B cell (primary cell): Measurements from ENCODE around the gene NUP214. TPM values are rescaled to one million over a fixed set of nuclear protein-coding genes. Genes with fewer than 3 reads are reported as not detected.

Experiments used
- ATAC-seq: fragments of 200-7000 bp; cut with Tn5 transposase; one replicate; pipeline ENCODE4 v1.10.0; 2021; ENCODE audit warnings: low read depth, mild to moderate bottlenecking, moderate number of reproducible peaks, moderate library complexity
- CTCF ChIA-PET: fragments of 350-600 bp; sonication (Branson Sonifier 250); formaldehyde crosslinking; loops from one replicate; lab custom pipeline; 2021; ENCODE audit warnings: antibody characterized with exemption, inconsistent platforms; lab: Charles Lee
- POLR2A ChIA-PET: fragments of 350-600 bp; sonication (Branson Sonifier 250); formaldehyde crosslinking; loops from one replicate; lab custom pipeline; 2021; ENCODE audit warnings: antibody characterized with exemption; lab: Charles Lee
- DNase-seq: peaks from one replicate; pipeline ENCODE4 v3.0.0; 2013
- H2AFZ ChIP-seq: 2 replicates; pipeline ENCODE4 v1.6.1; 2012; ENCODE audit warnings: mild to moderate bottlenecking, low read depth, low read length; ENCODE audit not compliant: insufficient read depth, poor library complexity, severe bottlenecking
- H3K27ac ChIP-seq, 2 donors: 1 replicate in 1 of 2; 2 replicates in 1 of 2; pipeline ENCODE4 v1.5.1; 2012 to 2013; ENCODE audit warnings: low read length in 2 of 2, mild to moderate bottlenecking in 2 of 2, moderate library complexity in 1 of 2
- H3K27me3 ChIP-seq, 4 experiments: fragments of 200-600 bp in 1 of 4; sonication (generic) in 1 of 4; replicated peaks in 1 of 4; 1 replicate in 2 of 4; 2 replicates in 2 of 4; pipeline versions ENCODE4 v1.6.1 to v1.7.0; 2013 to 2016; ENCODE audit warnings: low read length in 3 of 4, mild to moderate bottlenecking in 2 of 4, mixed read lengths in 1 of 4, moderate library complexity in 1 of 4; ENCODE audit not compliant: insufficient read depth in 4 of 4, control insufficient read depth in 3 of 4; ENCODE audit errors: control extremely low read depth in 1 of 4
- H3K36me3 ChIP-seq, 2 experiments: replicated peaks in 1 of 2; 1 replicate in 1 of 2; 2 replicates in 1 of 2; pipeline versions ENCODE4 v1.6.1 to v1.7.1; 2013; ENCODE audit warnings: low read length in 1 of 2; ENCODE audit not compliant: insufficient read depth in 2 of 2, control insufficient read depth in 1 of 2; ENCODE audit errors: control extremely low read depth in 1 of 2, extremely low read depth in 1 of 2
- H3K4me1 ChIP-seq, 2 donors: fragments of 200-600 bp in 1 of 2; sonication (generic) in 1 of 2; 1 replicate in 1 of 2; 2 replicates in 1 of 2; pipeline versions ENCODE4 v1.5.1 to v1.6.1; 2013 to 2017; ENCODE audit warnings: low read length in 2 of 2; ENCODE audit not compliant: control insufficient read depth in 2 of 2, insufficient read depth in 2 of 2
- H3K4me2 ChIP-seq: replicated peaks from 2 replicates; pipeline ENCODE3; 2012; ENCODE audit warnings: mild to moderate bottlenecking, low read depth, low read length; ENCODE audit not compliant: poor library complexity, severe bottlenecking
- H3K4me3 ChIP-seq, 5 experiments: fragments of 200-600 bp in 1 of 5; sonication (generic) in 1 of 5; 1 replicate in 3 of 5; 2 replicates in 2 of 5; pipeline versions ENCODE4 v1.5.1 to v1.7.0; 2011 to 2016; ENCODE audit warnings: low read length in 4 of 5, mild to moderate bottlenecking in 4 of 5, low read depth in 2 of 5, control low read depth in 1 of 5, moderate library complexity in 1 of 5; ENCODE audit not compliant: insufficient read depth in 1 of 5; ENCODE audit errors: control extremely low read depth in 1 of 5, extremely low read depth in 1 of 5
- H3K79me2 ChIP-seq: fragments of 200-600 bp; sonication (generic); one replicate; pipeline ENCODE4 v1.6.0; 2016; ENCODE audit warnings: low read length; ENCODE audit not compliant: control insufficient read depth, insufficient read depth
- H3K9ac ChIP-seq: fragments of 200-600 bp; sonication (generic); 2 replicates; pipeline ENCODE4 v1.6.1; 2017; ENCODE audit warnings: mild to moderate bottlenecking, low read length, moderate library complexity
- H3K9me3 ChIP-seq, 3 donors: one replicate each; pipeline versions ENCODE4 v1.6.1 to v1.7.1; 2013; ENCODE audit warnings: low read length in 2 of 3; ENCODE audit not compliant: control insufficient read depth in 2 of 3, insufficient read depth in 1 of 3; ENCODE audit errors: control extremely low read depth in 1 of 3
- H4K20me1 ChIP-seq: 2 replicates; pipeline ENCODE4 v1.6.0; 2012; ENCODE audit warnings: mild to moderate bottlenecking, low read length; ENCODE audit not compliant: insufficient read depth, control insufficient read depth, poor library complexity, severe bottlenecking
- H3K27ac Mint-ChIP-seq: one replicate; pipeline ENCODE4 v1.8.0; 2021; ENCODE audit warnings: mixed read lengths
- H3K27me3 Mint-ChIP-seq: one replicate; pipeline ENCODE4 v1.8.0; 2021; ENCODE audit warnings: mixed read lengths
- H3K4me1 Mint-ChIP-seq: one replicate; pipeline ENCODE4 v1.8.0; 2021; ENCODE audit warnings: mixed read lengths
- H3K4me3 Mint-ChIP-seq: one replicate; pipeline ENCODE4 v1.8.0; 2021; ENCODE audit warnings: mixed read lengths
- H3K9me3 Mint-ChIP-seq: one replicate; pipeline ENCODE4 v1.8.0; 2022; ENCODE audit warnings: mixed read lengths; ENCODE audit not compliant: insufficient read depth
- CTCF ChIP-seq: fragments of 200-600 bp; IDR thresholded peaks from one replicate; pipeline ENCODE4 v1.8.0; 2022; ENCODE audit warnings: antibody characterized with exemption, mild to moderate bottlenecking
- EZH2 ChIP-seq: IDR thresholded peaks from 2 replicates; pipeline ENCODE4 v1.6.1; 2012; ENCODE audit warnings: borderline replicate concordance, low read depth, mild to moderate bottlenecking, moderate library complexity, low read length; ENCODE audit not compliant: insufficient read depth, poor library complexity, severe bottlenecking
- WGBS: methylation state at CpG from one replicate; pipeline ENCODE4 v1.1.5; 2013; ENCODE audit warnings: missing lambda C conversion rate; ENCODE audit not compliant: insufficient coverage; 5-methylcytosine and 5-hydroxymethylcytosine counted together
- intact Hi-C: fragments of 100-400 bp; cut with micrococcal nuclease; formaldehyde crosslinking; loops from one replicate; pipeline ENCODE4 v1.10.0; 2022
- polyA plus RNA-seq: library from polyadenylated mRNA; depleted of rRNA; stranded (reverse); fragments of >200 nt; gene quantifications from 2 replicates; pipeline ENCODE4 v1.2.3, GENCODE V29; 2012
- total RNA-seq, 2 donors: library from RNA; stranded (reverse); fragments of 120-200 nt in 1 of 2; gene quantifications; 1 replicate in 1 of 2; 2 replicates in 1 of 2; pipeline versions ENCODE4 v1.2.3 to v1.2.4, GENCODE V29; 2013 to 2022

NUP214 gene
- total and polyA plus RNA-seq, 2 donors (not counting 1 experiment from before 2014, with no cell fraction given), result 19.0 to 94.6 TPM

- intact Hi-C loops, result no loop called here
- H3K4me1 Mint-ChIP-seq, result no peaks in the 10 kb centered on the region
- Histone ChIP-seq H3K36me3 (no peaks in the 10 kb centered on the region), H3K9ac (no peak overlapping the region), H2AFZ (no peak overlapping the region), H3K9me3 (no peaks in the 10 kb centered on the region), H3K4me3 (no peak overlapping the region), H4K20me1 (no peaks in the 10 kb centered on the region), H3K79me2 (no peaks in the 10 kb centered on the region), H3K27ac (no peak overlapping the region), H3K4me1 (no peaks in the 10 kb centered on the region), H3K4me2 (no peak overlapping the region), H3K27me3 (no peaks in the 10 kb centered on the region)
- CTCF ChIA-PET, result interaction anchor here (0.6 kb wide), 1 partner anchor 90 kb away, joined by 3 read pairs; no protein-coding TSS in a partner anchor
- no peak for TF ChIP-seq EZH2
- no peak for TF ChIP-seq CTCF
- DNase-seq (no peak), ATAC-seq (no peak)
- no peak overlapping the region for H3K4me3 Mint-ChIP-seq
- peaks cover 3% of the 10 kb centered on the region for H3K27me3 Mint-ChIP-seq
- WGBS, result 90% methylated on average over 22 of the region's 23 CpGs
- no peak overlapping the region for H3K27ac Mint-ChIP-seq
- no peaks in the 10 kb centered on the region for H3K9me3 Mint-ChIP-seq
- POLR2A ChIA-PET, result no interaction called here
Observed at GRCh38 chr9:131085370-131086122, 39.8 kb upstream of the NUP214 start.

GRCh38 chr9:131087354-131087893, 38.0 kb upstream of the NUP214 start:
- TF ChIP-seq EZH2, result no peak
- no peak for TF ChIP-seq CTCF
- Histone ChIP-seq H4K20me1 (no peaks in the 10 kb centered on the region), H2AFZ (no peak overlapping the region), H3K4me2 (no peak overlapping the region), H3K9me3 (no peaks in the 10 kb centered on the region), H3K27ac (no peak overlapping the region), H3K36me3 (no peaks in the 10 kb centered on the region), H3K4me1 (no peaks in the 10 kb centered on the region), H3K4me3 (no peak overlapping the region), H3K27me3 (no peaks in the 10 kb centered on the region), H3K79me2 (no peaks in the 10 kb centered on the region), H3K9ac (no peak overlapping the region)
- Mint-ChIP-seq H3K27ac (no peak overlapping the region), H3K4me1 (no peaks in the 10 kb centered on the region), H3K9me3 (no peaks in the 10 kb centered on the region), H3K4me3 (no peak overlapping the region), H3K27me3 (peaks cover 3% of the 10 kb centered on the region)
- WGBS, result 95% methylated on average over 19 of the region's 19 CpGs
- ChIA-PET POLR2A (no interaction called here), CTCF (no interaction called here)
- intact Hi-C loops, result no loop called here
- DNase-seq (no peak), ATAC-seq (no peak)
